HG02970 (cell line): ENCODE results near the gene ALX3.
"Not testable (repeated sequence)": the region's sequence is repeated elsewhere in the genome, so short reads cannot be mapped to it uniquely, and the experiment has no call there.

Experiments used
- ATAC-seq: cut with Tn5 transposase; IDR thresholded peaks from one replicate; pipeline ENCODE4 v1.9.1; 2021; ENCODE audit warnings: mild to moderate bottlenecking, moderate library complexity, moderate number of reproducible peaks; ENCODE audit not compliant: unreplicated experiment, low FRiP score

Gene ALX3

DNA sequence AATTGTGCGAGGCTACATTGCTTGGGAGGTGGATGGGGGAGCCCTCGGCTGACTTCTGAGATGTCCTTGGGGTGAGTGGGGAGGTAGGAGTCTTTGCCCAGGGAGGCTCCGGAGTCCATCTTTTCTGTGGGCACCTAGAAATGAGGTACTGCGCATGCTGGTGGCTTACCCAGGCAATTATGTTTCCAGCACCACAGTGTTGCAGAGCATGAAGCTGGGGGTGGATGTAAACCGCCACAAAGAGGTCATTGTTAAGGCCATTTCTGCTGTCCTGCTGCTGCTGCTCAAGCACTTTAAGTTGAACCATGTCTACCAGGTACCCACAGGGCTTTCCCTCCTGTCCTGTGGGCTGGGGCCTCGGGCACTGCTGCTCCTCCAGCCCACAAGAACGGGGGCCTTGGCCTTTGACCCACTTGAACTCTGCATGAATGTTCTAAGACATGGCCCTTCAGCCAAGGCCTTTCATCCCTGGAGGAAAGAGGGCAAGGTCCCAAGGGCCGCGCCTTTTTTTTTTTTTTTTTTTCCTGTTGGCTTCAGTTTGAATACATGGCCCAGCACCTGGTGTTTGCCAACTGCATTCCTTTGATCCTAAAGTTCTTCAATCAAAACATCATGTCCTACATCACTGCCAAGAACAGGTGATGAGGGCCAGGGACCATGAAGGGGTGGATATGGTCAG lies 21.4 kb downstream of the ALX3 start:
- no peak for ATAC-seq

DNA sequence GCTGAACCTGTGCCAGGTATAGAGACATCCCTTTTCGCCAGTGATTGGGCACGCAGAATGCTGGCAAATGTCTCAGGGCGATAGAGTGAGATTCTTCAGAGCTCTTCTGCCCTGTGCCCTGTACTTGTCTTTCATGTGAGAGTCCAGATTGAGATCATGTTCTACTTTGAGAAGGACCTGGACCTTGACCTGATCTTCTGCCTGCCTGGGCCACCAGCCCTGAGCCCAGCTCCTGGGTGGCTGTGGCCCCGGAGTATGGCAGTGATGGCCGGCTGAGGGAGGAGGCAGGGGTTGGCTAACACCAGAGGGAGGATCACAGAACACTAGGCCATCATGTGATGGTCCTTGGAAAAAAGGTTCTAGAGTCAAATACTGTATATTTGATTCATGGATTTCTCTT lies 22.2 kb downstream of the ALX3 start:
- ATAC-seq = no peak

DNA sequence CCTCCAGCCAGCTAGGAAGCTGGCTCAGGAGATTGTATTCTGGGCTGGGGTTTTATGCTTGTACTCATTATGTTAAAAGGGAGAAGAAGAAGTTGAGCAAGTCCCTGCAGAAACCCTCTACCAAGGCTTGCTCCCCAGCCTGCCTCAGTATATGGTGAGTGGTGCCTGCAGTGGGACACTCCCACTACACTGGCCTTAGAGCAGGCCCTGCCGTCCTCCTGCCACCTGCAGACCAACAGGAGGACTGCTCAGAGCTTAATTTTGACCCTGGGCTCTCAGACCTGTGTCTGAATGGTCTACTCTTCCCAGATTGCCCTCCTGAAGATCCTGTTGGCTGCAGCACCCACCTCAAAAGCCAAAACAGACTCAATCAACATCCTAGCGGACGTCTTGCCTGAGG lies 23.0 kb downstream of the ALX3 start:
- no peak for ATAC-seq

DNA sequence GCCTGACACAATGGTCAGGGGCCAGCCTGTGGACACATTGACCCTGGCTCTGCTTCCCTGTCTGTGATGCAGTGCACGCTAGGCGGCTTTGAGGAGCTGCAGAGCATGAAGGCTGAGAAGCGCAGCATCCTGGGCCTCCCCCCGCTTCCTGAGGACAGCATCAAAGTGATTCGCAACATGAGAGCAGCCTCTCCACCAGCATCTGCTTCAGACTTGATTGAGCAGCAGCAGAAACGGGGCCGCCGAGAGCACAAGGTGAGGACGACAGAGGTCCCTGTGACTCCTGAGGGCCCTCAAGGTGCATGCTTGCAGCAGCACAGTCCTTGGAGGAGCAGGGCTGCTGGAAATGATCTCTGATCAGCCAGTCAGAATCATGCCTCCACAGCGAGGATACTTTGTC lies 27.5 kb downstream of the ALX3 start:
- ATAC-seq = no peak

DNA sequence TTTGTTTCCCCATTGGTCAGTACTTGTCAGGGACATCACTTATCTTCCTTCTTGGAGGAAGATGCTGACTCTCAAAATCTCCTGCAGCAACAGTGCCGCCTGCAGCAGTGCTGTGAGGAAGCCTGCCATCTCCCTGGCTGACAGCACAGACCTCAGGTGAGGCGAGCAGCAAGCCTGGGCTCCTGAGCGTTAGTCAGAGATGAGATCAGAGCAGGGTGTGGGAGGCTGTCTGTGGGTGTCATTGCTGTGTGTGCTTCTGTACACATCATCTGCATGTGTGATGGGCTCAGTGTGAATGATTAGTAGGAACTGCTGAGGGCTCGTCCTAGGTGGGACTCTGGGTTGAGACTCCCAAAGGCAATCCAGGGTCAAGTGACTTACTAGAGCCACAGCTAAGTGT lies 29.9 kb downstream of the ALX3 start:
- no peak for ATAC-seq

DNA sequence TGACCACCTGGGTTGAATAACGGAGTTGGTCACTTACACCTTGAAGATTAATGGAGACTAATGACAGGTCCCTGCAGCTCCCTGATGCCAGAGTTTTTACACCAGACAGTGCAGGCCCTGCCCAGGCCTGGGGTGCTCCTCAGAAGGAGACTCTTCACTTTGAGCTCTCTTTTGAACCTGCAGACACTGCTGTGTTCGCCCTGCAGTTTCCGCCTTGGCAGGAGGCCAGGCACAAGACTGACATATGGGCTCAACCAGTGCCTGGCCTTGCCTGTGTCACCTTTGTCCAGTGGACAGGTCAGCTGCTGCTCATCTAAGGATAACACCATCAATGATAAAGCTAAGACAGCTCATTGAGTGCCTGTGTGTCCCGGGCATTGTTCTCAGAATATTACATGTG lies 30.8 kb downstream of the ALX3 start:
- no peak for ATAC-seq

DNA sequence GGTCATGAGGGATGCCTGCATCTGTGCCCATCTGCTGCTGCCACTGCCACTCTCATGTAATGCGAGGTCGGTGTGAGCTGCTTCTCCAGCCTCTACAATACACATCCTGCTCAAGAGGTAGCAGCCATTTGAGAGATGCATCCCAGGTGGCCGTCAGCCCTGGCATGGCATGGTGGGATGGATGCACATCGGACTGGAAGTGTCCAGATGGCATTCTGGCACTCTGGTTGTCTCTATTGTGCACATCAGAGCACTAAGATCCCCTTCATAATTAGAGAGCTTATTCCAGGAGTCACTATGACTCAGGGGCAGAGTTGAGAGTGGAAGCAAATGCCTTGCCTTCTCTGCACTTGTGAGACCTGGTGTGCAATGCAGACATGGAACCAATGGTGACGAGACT lies 32.2 kb downstream of the ALX3 start:
- no peak for ATAC-seq

DNA sequence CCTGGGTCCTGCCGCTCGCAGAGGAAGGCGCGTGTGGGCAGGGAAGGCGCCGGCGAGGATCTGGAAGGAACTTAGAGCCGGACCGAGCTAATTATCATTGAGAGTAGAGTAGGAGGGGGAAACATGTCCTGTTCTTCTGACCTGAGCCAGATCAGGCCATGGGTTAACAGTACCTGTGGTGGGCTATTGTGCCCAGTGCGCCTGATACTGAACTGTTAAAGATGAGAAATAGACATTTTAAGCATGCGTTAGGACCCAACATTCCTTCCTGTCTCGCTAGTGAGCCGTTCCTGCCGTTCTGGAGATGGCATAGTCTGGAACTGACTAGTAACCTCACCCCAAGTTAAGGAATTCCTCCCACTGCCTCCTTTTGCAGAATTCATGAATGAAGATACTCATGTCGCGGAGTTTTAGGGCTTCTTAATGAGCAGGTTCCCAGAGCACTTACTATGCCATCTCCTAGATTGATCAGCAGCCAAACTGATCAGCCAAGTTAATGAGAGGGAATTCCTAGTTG lies 35.2 kb downstream of the ALX3 start:
- no peak for ATAC-seq

DNA sequence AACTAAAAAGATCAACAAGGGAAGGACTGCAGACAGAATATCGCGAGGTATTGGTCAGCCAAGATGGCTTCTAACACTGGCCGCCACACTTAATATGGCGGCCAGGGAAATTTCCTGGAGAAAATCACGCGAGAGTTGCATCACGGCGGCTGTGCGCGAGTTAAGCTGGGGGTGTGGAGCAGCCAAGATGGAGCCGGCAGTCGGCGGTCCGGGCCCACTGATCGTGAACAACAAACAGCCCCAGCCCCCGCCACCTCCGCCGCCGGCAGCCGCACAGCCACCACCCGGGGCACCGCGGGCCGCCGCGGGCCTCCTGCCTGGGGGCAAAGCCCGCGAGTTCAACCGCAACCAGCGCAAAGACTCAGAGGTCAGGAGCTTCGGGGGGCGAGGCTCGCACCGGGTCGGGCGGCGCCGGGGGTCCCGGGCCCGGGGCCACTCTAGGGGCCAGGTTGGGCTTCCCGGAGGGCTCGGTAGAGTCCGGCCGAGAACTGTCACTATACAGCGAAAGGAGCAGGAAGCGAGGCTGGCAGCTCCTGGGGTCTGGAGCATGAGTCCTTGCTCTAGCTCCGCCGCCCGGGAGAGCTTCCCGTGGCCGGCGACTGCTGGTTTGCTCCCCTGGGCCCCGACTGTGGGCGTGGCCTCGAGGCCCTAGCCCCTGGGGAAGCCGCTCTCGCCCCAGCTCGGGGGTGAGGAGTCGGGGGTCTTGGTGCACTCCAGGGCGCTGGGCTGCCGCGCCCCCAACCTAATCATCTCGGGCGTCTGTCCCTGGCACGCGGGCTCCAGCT lies 35.8 kb downstream of the ALX3 start, which contains the start of gene STRIP1:
TSS of gene STRIP1 (plus strand) at position 174 of the 785 bp plus-strand sequence. CDS start at position 188, 14 bp downstream.
- ATAC-seq = peak; percentile 85

DNA sequence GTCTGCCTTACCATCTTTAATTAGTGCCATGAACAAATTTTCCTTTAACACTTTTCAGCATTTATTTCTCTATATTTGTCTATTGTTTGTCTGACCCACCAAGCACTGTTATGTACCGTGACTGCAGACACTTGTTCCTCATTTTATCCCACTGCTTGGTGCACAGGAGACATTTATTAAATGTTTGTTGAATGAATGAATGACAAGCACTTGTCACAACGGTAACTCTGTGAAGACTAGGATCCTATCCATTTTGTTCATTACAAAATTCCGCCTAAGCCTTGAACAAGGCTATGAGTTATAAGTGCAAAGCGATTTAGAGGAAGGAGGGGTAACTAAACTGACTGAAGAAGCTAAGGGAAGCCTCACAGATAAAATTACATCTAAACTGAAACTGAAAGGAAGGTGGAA lies 36.4 kb downstream of the ALX3 start:
- ATAC-seq = no peak

DNA sequence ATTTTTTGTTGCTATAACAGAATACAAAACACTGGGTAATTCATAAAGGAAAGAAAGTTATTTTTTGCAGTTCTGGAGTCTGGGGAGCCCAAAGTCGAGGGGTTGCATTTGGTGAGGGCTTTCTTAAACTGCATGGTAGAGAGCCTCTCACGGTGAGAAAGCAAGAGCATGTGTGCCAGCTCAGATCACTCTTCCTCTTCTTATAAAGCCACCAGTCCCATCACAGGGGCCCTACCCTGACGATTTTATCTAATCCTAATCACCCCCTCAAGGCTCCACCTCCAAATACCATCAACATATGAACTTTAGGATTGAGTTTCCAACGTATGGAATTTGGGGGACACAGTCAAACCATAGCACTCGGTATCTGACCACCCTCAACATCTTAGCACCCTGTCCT lies 37.1 kb downstream of the ALX3 start:
- ATAC-seq = no peak

DNA sequence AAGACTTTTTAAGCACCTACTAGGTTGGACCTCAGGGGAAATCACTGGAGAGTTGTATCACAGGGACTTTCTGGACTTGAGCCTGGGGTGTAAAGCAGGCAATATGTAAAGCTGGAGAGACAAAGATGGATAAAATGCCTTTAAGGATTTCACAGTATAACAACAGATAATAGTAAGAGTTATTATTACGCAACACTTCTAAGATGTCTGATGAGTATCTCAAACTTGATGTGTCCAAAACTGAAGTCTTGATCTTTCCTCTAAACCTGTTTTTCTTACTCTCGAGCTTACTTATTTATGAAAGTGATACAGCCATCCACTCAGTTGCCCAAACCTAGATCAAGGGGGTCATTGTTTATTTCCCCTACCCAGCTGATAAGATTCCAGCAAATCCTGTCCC lies 38.1 kb downstream of the ALX3 start:
- ATAC-seq = no peak

DNA sequence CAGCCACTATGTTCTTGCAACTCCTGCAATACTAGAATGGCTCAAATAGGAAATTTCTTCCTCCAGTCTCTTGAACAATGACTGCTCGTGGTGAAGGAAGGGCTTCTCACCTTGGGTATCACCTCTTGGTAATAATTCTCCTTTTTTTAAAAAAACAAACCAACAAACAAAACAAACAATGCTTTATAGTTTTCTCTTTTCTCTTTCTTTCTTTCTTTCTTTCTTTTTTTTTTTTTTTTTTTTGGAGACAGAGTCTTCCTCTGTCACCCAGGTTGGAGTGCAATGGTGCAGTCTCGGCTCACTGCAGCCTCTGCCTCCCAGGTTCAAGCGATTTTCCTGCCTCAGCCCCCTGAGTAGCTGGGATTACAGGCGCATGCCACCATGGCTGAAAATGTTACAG lies 39.8 kb downstream of the ALX3 start:
- ATAC-seq = not testable (repeated sequence)

DNA sequence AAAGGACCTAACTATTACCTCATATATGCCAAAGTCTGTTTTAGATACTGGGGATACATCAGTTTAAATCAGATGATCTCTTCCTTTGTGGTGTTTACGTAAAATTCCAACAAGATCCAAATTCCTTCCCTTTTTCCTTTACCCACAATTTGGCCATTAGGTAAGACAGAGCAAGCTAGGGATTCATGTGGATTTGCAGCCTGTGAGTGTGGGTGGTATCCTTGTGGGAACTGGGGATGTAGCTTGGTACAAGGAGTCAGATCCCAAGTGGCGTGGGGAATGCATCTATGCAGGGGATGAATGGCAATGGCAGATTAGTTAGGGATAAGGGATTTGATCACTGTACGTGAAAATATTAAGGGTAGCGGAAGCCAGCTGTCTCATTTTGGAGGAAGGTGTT lies 45.9 kb downstream of the ALX3 start:
- no peak for ATAC-seq

DNA sequence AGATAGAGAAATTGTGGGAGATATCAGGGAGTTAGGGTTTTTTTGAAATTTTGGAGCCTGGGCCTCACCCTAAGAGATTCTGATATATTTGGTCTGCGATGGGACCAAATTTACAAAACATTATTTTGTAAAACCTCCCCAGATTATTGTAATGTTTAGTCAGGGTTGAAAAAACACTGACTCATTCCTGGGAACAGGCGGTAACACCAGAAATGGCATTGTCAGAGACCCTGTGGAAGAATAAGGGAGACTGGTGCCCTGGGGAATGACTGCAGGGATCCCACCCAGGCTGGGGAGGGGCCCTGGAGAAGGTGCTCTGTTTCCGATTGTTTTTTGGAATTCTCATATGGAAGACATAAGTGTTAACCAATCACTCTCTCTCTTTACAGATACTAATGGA lies 49.2 kb downstream of the ALX3 start:
- ATAC-seq = no peak

DNA sequence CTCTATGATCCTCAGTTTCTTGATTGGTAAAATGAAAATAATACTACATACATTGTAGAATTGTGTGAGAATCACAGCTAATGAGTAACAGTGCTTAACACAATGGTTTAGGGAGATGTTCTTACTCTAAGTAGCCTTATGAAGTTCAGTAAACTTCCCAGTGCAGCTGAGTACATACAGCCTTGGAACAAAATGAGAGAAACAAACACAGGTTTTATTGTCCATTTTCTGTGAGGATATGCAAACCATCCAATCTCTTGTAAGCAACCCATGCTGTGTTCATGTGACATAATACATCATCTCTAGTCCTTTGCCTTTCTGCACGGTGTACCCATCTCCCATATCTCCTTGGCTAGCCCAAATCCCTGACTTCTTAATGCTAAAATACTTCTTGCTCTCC lies 50.7 kb downstream of the ALX3 start:
- ATAC-seq = no peak

DNA sequence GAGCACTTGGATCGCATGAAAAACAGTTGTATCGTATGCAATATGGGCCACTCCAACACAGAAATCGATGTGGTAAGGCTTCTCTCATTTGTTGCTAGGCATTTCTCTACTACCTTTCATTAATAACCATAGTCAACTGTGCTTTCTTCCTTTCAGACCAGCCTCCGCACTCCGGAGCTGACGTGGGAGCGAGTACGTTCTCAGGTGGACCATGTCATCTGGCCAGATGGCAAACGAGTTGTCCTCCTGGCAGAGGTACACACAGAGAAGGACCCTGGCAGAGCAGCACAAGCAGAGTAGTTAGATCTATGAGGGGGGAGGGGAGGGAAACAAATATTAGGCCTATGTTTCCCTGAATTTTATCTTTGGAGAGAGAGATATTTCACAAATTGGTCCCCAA lies 52.1 kb downstream of the ALX3 start:
- no peak for ATAC-seq

DNA sequence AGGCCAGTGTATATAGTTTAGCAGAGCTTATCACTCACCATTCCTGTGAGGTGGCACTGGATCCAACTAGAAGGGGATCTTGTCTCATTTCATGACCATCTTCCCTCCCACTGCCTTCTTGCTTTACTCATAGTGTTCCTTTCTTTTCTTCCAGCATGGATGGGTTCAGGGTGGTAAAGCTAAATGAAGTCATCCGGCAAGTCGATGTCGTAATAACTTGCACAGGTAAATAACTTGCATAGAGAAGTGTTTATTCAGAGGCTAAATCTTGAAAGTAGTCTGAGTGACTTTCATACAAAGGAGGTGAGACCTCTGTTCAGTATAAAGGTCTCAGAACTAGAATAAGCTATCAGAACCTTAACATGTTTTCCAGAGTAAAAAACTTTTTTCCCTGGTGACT lies 52.7 kb downstream of the ALX3 start:
- no peak for ATAC-seq

DNA sequence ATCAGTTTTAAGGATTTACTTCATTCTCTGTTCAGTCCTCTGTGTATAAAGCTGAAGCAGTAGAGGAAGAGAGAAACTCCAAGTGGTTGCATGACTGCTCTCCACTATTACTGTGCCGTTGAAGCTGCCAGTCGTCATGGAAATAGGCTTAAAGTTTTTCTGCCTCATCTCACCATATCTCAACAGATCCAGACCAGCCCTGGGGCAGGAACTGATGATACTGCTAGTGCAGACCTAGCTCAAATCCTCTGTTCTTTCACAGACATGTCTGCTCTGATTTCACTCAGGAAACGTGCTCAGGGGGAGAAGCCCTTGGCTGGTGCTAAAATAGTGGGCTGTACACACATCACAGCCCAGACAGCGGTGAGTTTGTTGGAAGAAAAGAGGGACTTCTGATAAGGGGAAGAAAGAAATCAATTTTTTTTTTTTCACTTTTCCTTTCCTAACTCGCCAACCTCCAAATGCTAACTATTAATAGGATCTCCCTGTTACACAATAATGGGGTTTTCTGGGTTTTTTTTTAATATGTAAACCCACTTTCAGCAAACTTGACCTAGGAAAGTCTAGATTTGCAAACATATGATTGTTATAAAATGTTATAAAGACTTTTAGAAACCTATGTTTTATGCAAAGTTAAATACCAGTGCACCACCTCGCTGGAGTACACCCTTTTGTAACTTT lies 58.2 kb downstream of the ALX3 start:
- ATAC-seq = peak; percentile 46

DNA sequence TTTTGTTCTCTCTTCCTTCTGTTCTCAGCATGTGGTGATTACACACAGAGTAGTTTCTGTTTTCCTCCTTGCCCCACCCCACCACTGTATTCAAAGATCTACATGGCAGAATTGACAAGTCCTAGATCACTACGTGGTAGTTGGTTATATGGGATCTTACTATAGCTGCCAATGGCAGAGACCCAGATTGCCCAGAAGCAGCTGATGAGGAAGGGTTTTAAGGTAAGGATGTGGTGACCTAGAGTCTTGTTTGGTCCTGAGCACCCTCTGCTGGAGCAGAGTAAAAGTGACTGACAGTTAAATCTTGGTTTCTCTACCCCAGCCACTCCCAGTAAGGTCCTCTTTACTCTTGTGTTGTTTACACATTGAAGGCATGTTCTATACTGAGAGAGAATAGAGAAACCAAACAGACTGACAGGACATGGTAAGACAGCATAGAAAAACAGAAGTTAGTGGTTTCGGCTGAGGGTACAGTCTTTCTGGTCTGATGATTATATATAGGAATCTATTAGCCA lies 58.9 kb downstream of the ALX3 start:
- ATAC-seq = peak; percentile 86
